ENCODE results near the gene VIPR1.

- no peak for TF ChIP-seq POLR2A (IDR thresholded peaks at IDR 0.05)
- TF ChIP-seq CTCF (IDR thresholded peaks at IDR 0.05): no peak
- no peak for TF ChIP-seq EP300 (IDR thresholded peaks at IDR 0.05)
These were observed 7.9 kb downstream of the VIPR1 start for GRCh38 chr3:42510325-42510724.
